ENCODE results near the gene RAB40B. TPM values are rescaled to one million over a fixed set of nuclear protein-coding genes. Genes with fewer than 3 reads are reported as not detected.

RAB40B gene
- total RNA-seq, 1 experiment from 2014 or later: 22.1 TPM

DNA sequence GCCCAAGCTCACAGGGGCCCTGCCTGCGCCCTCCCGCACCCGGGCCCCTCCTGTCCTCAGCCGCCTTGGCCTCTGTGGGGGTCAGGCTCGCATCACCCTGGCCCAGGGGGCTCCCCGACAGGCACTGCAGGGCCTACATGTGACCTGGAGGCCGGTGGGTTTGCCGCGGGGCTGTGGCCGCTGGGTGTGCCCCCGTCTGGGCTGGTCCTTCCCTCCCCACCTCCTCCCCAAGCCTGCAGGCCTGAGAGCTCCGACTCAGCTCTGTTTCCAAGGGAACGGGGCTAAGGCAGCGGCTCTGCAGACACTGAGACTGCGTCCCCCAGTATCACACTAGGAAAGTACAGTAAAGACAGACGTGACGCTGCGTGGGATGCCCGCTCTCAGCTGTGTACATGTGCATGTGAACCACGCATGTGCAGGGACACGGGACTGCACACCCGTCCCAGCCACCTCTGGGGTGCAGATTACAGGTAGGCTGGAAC, 33.8 kb downstream of the RAB40B start:
- BruUV-seq (replicated peaks): no TSS peak
- no peak overlapping the region for H2AFZ ChIP-seq (ENCODE audit: low read depth, low read length, poor library complexity, severe bottlenecking)
- no peaks in the 10 kb centered on the region for H4K20me1 ChIP-seq (ENCODE audit: insufficient read depth)
- RAD21 ChIA-PET (ENCODE audit: low non-redundant PET in 1 of 2, low total read pairs in 2 of 2, uncharacterized antibody in 2 of 2, unreplicated experiment in 2 of 2): no interaction called here
- no peaks in the 10 kb centered on the region for H3K79me2 ChIP-seq (ENCODE audit: insufficient read depth, low read length)
- no peaks in the 10 kb centered on the region for H3K9me2 ChIP-seq (ENCODE audit: insufficient read depth)
- intact Hi-C loops (cut with micrococcal nuclease): no loop called here
- H3K36me3 ChIP-seq (ENCODE audit: control insufficient read depth in 1 of 2, insufficient read depth in 2 of 2, low read length in 2 of 2): no peaks in the 10 kb centered on the region
- no peak overlapping the region for H3K27ac ChIP-seq (ENCODE audit: low read depth, low read length)
- H3K4me1 ChIP-seq (ENCODE audit: control insufficient read depth in 1 of 2, insufficient read depth in 2 of 2, low read length in 2 of 2): peaks cover 0 to 8% of the 10 kb centered on the region in 2 experiments; a peak in 1 of 4 replicates
- ATAC-seq: no peak
- DNase-seq (ENCODE audit: low read depth, low spot score): no peak
- POLR2A ChIA-PET: no interaction called here
- TF ChIP-seq, protein P1, sequence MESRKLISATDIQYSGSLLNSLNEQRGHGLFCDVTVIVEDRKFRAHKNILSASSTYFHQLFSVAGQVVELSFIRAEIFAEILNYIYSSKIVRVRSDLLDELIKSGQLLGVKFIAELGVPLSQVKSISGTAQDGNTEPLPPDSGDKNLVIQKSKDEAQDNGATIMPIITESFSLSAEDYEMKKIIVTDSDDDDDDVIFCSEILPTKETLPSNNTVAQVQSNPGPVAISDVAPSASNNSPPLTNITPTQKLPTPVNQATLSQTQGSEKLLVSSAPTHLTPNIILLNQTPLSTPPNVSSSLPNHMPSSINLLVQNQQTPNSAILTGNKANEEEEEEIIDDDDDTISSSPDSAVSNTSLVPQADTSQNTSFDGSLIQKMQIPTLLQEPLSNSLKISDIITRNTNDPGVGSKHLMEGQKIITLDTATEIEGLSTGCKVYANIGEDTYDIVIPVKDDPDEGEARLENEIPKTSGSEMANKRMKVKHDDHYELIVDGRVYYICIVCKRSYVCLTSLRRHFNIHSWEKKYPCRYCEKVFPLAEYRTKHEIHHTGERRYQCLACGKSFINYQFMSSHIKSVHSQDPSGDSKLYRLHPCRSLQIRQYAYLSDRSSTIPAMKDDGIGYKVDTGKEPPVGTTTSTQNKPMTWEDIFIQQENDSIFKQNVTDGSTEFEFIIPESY (IDR thresholded peaks at IDR 0.05; ENCODE audit: extremely low read depth, insufficient replicate concordance, low read length): no peak
- TF ChIP-seq TCF7L2 (IDR thresholded peaks at IDR 0.05; ENCODE audit: borderline replicate concordance, extremely low read depth, insufficient read depth, insufficient read length) (no peak), FOSL1 (IDR thresholded peaks at IDR 0.05; ENCODE audit: low read depth) (no peak), POLR2AphosphoS5 (IDR thresholded peaks at IDR 0.05; ENCODE audit: low read depth, low read length) (no peak), EZH2 (IDR thresholded peaks at IDR 0.05) (no peak), EGR1 (IDR thresholded peaks at IDR 0.05; ENCODE audit: low read depth) (no peak), JUND (IDR thresholded peaks at IDR 0.05) (no peak)
- TF ChIP-seq, protein P2, sequence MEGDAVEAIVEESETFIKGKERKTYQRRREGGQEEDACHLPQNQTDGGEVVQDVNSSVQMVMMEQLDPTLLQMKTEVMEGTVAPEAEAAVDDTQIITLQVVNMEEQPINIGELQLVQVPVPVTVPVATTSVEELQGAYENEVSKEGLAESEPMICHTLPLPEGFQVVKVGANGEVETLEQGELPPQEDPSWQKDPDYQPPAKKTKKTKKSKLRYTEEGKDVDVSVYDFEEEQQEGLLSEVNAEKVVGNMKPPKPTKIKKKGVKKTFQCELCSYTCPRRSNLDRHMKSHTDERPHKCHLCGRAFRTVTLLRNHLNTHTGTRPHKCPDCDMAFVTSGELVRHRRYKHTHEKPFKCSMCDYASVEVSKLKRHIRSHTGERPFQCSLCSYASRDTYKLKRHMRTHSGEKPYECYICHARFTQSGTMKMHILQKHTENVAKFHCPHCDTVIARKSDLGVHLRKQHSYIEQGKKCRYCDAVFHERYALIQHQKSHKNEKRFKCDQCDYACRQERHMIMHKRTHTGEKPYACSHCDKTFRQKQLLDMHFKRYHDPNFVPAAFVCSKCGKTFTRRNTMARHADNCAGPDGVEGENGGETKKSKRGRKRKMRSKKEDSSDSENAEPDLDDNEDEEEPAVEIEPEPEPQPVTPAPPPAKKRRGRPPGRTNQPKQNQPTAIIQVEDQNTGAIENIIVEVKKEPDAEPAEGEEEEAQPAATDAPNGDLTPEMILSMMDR (IDR thresholded peaks at IDR 0.05 in 2 of 3, conservative IDR thresholded peaks at IDR 0.05 in 1 of 3; ENCODE audit: borderline replicate concordance in 1 of 3, insufficient read depth in 1 of 3, low read depth in 2 of 3, low read length in 2 of 3): no peak
- TF ChIP-seq, protein P3, sequence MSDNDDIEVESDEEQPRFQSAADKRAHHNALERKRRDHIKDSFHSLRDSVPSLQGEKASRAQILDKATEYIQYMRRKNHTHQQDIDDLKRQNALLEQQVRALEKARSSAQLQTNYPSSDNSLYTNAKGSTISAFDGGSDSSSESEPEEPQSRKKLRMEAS (IDR thresholded peaks at IDR 0.05): no peak
- H3K27me3 ChIP-seq (ENCODE audit: insufficient read depth, low read length): no peaks in the 10 kb centered on the region
- H3K4me3 ChIP-seq (replicated peaks in 1 of 2; ENCODE audit: low read depth in 1 of 2, low read length in 2 of 2): no peak overlapping the region
- no peak overlapping the region for H3K9ac ChIP-seq (ENCODE audit: low read length)
- H3K9me3 ChIP-seq (ENCODE audit: control insufficient read depth in 1 of 2, insufficient read depth in 1 of 2, low read depth in 1 of 2, low read length in 2 of 2): peaks cover 0 to 5% of the 10 kb centered on the region in 2 experiments; a peak in 1 of 4 replicates
- CTCF ChIA-PET: no interaction called here
- no peak overlapping the region for H3K4me2 ChIP-seq (ENCODE audit: low read length)
